ENCODE data around the gene NUB1. TPM values are rescaled to one million over a fixed set of nuclear protein-coding genes. Genes with fewer than 3 reads are reported as not detected.

Gene NUB1
- polyA plus RNA-seq, 1 of the 3 experiments (the other 2 are of a cell fraction): 54.0 TPM

DNA sequence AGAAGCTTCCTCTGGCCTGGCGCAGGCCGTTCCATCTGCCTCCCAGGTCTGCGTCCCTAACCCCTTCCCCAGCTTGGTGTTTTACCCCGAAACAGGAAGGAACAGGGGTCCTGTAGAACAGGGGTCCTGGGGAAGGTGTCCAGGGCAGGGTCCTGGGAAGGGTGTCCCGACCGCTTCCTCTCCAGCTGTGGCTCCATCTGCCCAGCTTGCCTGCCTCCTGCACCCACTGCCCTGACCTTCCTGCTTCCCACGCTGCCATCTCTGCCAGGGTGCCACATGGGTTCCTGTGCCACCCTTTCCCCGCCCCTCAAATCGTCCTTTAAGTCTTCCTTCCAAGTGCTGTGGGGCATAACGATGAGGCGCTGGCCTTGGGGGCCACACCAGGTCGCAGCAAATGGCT, 35.8 kb downstream of the NUB1 start:
- Histone ChIP-seq H3K9me3 (no peaks in the 10 kb centered on the region), H4K20me1 (ENCODE audit: insufficient read depth) (no peaks in the 10 kb centered on the region), H3F3A (replicated peaks; ENCODE audit: insufficient read depth) (peaks cover 4% of the 10 kb centered on the region), H3K36me3 (replicated peaks in 1 of 2; ENCODE audit: control insufficient read depth in 1 of 2, insufficient read depth in 2 of 2, low read length in 1 of 2) (peaks cover 23 to 62% of the 10 kb centered on the region in 2 experiments), H3K79me2 (ENCODE audit: insufficient read depth) (no peaks in the 10 kb centered on the region), H3K4me3 (ENCODE audit: low read depth in 2 of 2, low read length in 1 of 2) (no peak overlapping the region), H2AFZ (ENCODE audit: low read depth) (no peak overlapping the region), H3K4me2 (no peak overlapping the region), H3K9me2 (no peaks in the 10 kb centered on the region), H3K27ac (ENCODE audit: low read depth in 2 of 2, low read length in 1 of 2) (no peak overlapping the region), H3K9ac (no peak overlapping the region), H3K4me1 (ENCODE audit: control insufficient read depth in 1 of 2, insufficient read depth in 2 of 2, low read depth in 1 of 2, low read length in 1 of 2) (peaks cover 0 to 19% of the 10 kb centered on the region in 2 experiments; a peak in 1 of 4 replicates), H3K27me3 (ENCODE audit: insufficient read depth) (no peaks in the 10 kb centered on the region)
- ChIA-PET POLR2A (no interaction called here), CTCF (interaction anchor here (1.0 to 8.2 kb wide), 5 partner anchors 9 to 382 kb away, joined by 3 to 40 read pairs (median 6); partner anchors contain the start of gene WDR86)
- TF ChIP-seq TAF1 (IDR thresholded peaks at IDR 0.05; ENCODE audit: borderline replicate concordance, low read depth, low read length) (no peak), TEAD4 (IDR thresholded peaks at IDR 0.05; ENCODE audit: borderline replicate concordance, insufficient read depth) (no peak), RXRA (IDR thresholded peaks at IDR 0.05; ENCODE audit: borderline replicate concordance, low read depth) (no peak), MXI1 (IDR thresholded peaks at IDR 0.05; ENCODE audit: low read depth, low read length) (no peak), RFX5 (IDR thresholded peaks at IDR 0.05; ENCODE audit: low read length) (no peak), GATA2 (CRISPR knock-in tag; IDR thresholded peaks at IDR 0.05) (no peak)
- TF ChIP-seq, protein P1, sequence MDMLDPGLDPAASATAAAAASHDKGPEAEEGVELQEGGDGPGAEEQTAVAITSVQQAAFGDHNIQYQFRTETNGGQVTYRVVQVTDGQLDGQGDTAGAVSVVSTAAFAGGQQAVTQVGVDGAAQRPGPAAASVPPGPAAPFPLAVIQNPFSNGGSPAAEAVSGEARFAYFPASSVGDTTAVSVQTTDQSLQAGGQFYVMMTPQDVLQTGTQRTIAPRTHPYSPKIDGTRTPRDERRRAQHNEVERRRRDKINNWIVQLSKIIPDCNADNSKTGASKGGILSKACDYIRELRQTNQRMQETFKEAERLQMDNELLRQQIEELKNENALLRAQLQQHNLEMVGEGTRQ (IDR thresholded peaks at IDR 0.05; ENCODE audit: borderline replicate concordance, low read depth, low read length): no peak
- DNase-seq: peak; percentile 33
- WGBS (ENCODE audit: low lambda C conversion rate): 90% methylated on average over 10 of the region's 12 CpGs

DNA sequence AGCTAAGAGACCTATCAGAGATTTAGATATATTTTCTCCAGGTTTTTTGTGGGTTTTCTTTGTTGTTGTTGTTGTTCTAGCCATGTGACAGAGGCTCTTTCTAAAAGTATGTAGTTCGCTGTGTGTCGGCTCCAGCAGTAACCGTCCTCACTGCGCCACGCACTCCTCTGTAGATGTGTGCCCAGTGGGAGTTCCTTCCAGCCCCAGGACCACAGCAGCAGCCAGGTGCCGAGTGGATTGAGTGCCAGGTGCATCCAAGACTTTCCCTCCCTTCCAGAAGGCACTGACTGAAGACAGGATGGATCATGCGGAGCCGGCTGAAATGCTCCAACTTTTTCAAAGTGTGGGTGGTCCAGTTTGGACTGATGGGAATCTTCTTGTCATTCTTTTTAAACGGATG, 36.4 kb downstream of the NUB1 start:
- Histone ChIP-seq H3K9ac (no peak overlapping the region), H3K36me3 (replicated peaks in 1 of 2; ENCODE audit: control insufficient read depth in 1 of 2, insufficient read depth in 2 of 2, low read length in 1 of 2) (peaks cover 23 to 60% of the 10 kb centered on the region in 2 experiments), H4K20me1 (ENCODE audit: insufficient read depth) (no peaks in the 10 kb centered on the region), H3K4me2 (no peak overlapping the region), H3K4me1 (ENCODE audit: control insufficient read depth in 1 of 2, insufficient read depth in 2 of 2, low read depth in 1 of 2, low read length in 1 of 2) (peaks cover 0 to 13% of the 10 kb centered on the region in 2 experiments; a peak in 1 of 4 replicates), H2AFZ (ENCODE audit: low read depth) (no peak overlapping the region), H3F3A (replicated peaks; ENCODE audit: insufficient read depth) (peaks cover 4% of the 10 kb centered on the region), H3K79me2 (ENCODE audit: insufficient read depth) (no peaks in the 10 kb centered on the region), H3K9me3 (no peaks in the 10 kb centered on the region), H3K4me3 (ENCODE audit: low read depth in 2 of 2, low read length in 1 of 2) (no peak overlapping the region), H3K27ac (ENCODE audit: low read depth in 2 of 2, low read length in 1 of 2) (no peak overlapping the region), H3K9me2 (no peaks in the 10 kb centered on the region), H3K27me3 (ENCODE audit: insufficient read depth) (no peaks in the 10 kb centered on the region)
- CTCF ChIA-PET: interaction anchor here (1.0 to 1.9 kb wide), 3 partner anchors 10 to 70 kb away, joined by 3 to 6 read pairs (median 3); partner anchors contain the start of gene WDR86
- TF ChIP-seq NRF1 (IDR thresholded peaks at IDR 0.05; ENCODE audit: low read depth, low read length): no peak
- no peak for TF ChIP-seq SIN3A (IDR thresholded peaks at IDR 0.05; ENCODE audit: borderline replicate concordance, low read depth, low read length)
- TF ChIP-seq SMC3 (IDR thresholded peaks at IDR 0.05; ENCODE audit: low read depth, low read length): no peak
- TF ChIP-seq EP300 (IDR thresholded peaks at IDR 0.05; ENCODE audit: borderline replicate concordance in 1 of 2, low read depth in 1 of 2, low read length in 1 of 2): no peak
- TF ChIP-seq, protein P2, sequence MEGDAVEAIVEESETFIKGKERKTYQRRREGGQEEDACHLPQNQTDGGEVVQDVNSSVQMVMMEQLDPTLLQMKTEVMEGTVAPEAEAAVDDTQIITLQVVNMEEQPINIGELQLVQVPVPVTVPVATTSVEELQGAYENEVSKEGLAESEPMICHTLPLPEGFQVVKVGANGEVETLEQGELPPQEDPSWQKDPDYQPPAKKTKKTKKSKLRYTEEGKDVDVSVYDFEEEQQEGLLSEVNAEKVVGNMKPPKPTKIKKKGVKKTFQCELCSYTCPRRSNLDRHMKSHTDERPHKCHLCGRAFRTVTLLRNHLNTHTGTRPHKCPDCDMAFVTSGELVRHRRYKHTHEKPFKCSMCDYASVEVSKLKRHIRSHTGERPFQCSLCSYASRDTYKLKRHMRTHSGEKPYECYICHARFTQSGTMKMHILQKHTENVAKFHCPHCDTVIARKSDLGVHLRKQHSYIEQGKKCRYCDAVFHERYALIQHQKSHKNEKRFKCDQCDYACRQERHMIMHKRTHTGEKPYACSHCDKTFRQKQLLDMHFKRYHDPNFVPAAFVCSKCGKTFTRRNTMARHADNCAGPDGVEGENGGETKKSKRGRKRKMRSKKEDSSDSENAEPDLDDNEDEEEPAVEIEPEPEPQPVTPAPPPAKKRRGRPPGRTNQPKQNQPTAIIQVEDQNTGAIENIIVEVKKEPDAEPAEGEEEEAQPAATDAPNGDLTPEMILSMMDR (IDR thresholded peaks at IDR 0.05): no peak
- no peak for TF ChIP-seq YY1 (IDR thresholded peaks at IDR 0.05; ENCODE audit: low read depth)
- TF ChIP-seq RCOR1 (IDR thresholded peaks at IDR 0.05; ENCODE audit: low read length): no peak
- TF ChIP-seq, protein P1 (IDR thresholded peaks at IDR 0.05; ENCODE audit: borderline replicate concordance, low read depth, low read length): no peak
- WGBS (ENCODE audit: low lambda C conversion rate): 95% methylated on average over 9 of the region's 9 CpGs
- no peak for DNase-seq
- POLR2A ChIA-PET: no interaction called here

Data from SK-N-SH (cell line).